Keratinocyte (primary cell): ENCODE data around the gene RFC4. TPM values are rescaled to one million over a fixed set of nuclear protein-coding genes. Genes with fewer than 3 reads are reported as not detected.
"Not testable (repeated sequence)": the region's sequence is repeated elsewhere in the genome, so short reads cannot be mapped to it uniquely, and the experiment has no call there.

Source experiments
- DNase-seq: peaks from one replicate; pipeline ENCODE4 v3.0.0-alpha.2; 2011; ENCODE audit warnings: low read depth, missing footprints, low spot score
- FAIRE-seq: peaks from 2 replicates; lab custom pipeline; 2011; peaks lifted over from hg19 to GRCh38; lab: Jason Lieb, UNC
- H2AFZ ChIP-seq: 2 replicates; pipeline ENCODE4 v1.6.0; 2012; ENCODE audit warnings: low read length, control low read depth, inconsistent platforms; ENCODE audit not compliant: control insufficient read depth
- H3K27ac ChIP-seq: 2 replicates; pipeline ENCODE4 v1.5.1; 2011; ENCODE audit warnings: low read length; ENCODE audit not compliant: control insufficient read depth, insufficient read depth
- H3K27me3 ChIP-seq: 3 replicates; pipeline ENCODE4 v1.6.0; 2011; ENCODE audit warnings: low read length; ENCODE audit not compliant: control insufficient read depth, insufficient read depth; ENCODE audit errors: extremely low read depth
- H3K36me3 ChIP-seq, 2 experiments: 2 replicates in 1 of 2; 3 replicates in 1 of 2; pipeline ENCODE4 v1.5.1; 2011; ENCODE audit warnings: low read length in 2 of 2, mild to moderate bottlenecking in 1 of 2; ENCODE audit not compliant: control insufficient read depth in 2 of 2, insufficient read depth in 2 of 2; ENCODE audit errors: extremely low read depth in 1 of 2
- H3K4me1 ChIP-seq: 3 replicates; pipeline ENCODE4 v1.5.1; 2011; ENCODE audit warnings: low read length; ENCODE audit not compliant: control insufficient read depth, insufficient read depth; ENCODE audit errors: extremely low read depth
- H3K4me2 ChIP-seq: 3 replicates; pipeline ENCODE4 v1.6.0; 2011; ENCODE audit warnings: low read depth, low read length; ENCODE audit not compliant: control insufficient read depth, insufficient read depth; ENCODE audit errors: extremely low read depth
- H3K4me3 ChIP-seq, 3 experiments: fragments of 200-600 bp in 1 of 3; sonication (generic) in 1 of 3; 2 replicates in 2 of 3; 3 replicates in 1 of 3; pipeline ENCODE4 v1.5.1; 2011 to 2016; ENCODE audit warnings: low read length in 3 of 3, mild to moderate bottlenecking in 3 of 3, control low read depth in 2 of 3, inconsistent platforms in 1 of 3, low read depth in 1 of 3, mixed read lengths in 1 of 3, mixed run types in 1 of 3, moderate library complexity in 1 of 3; ENCODE audit not compliant: control insufficient read depth in 2 of 3, insufficient read depth in 2 of 3; ENCODE audit errors: extremely low read depth in 1 of 3
- H3K79me2 ChIP-seq: 2 replicates; pipeline ENCODE4 v1.6.0; 2012; ENCODE audit warnings: low read length; ENCODE audit not compliant: control insufficient read depth, insufficient read depth
- H3K9ac ChIP-seq: 3 replicates; pipeline ENCODE4 v1.6.0; 2011; ENCODE audit warnings: low read length; ENCODE audit not compliant: control insufficient read depth, insufficient read depth; ENCODE audit errors: extremely low read depth
- H3K9me1 ChIP-seq: 3 replicates; pipeline ENCODE4 v1.6.0; 2011; ENCODE audit warnings: low read length; ENCODE audit not compliant: control insufficient read depth, insufficient read depth; ENCODE audit errors: extremely low read depth
- H3K9me3 ChIP-seq: 2 replicates; pipeline ENCODE4 v1.5.1; 2012; ENCODE audit warnings: low read depth, low read length; ENCODE audit not compliant: control insufficient read depth
- H4K20me1 ChIP-seq: 3 replicates; pipeline ENCODE4 v1.6.0; 2011; ENCODE audit warnings: low read length; ENCODE audit not compliant: control insufficient read depth, insufficient read depth; ENCODE audit errors: extremely low read depth
- EZH2 ChIP-seq: IDR thresholded peaks from one replicate; pipeline ENCODE4 v1.6.1; 2012; ENCODE audit warnings: inconsistent platforms, mild to moderate bottlenecking, low read length, moderate library complexity
- dilution Hi-C: fragments of 300-500 bp; cut with MboI; formaldehyde crosslinking; loops from one replicate; pipeline ENCODE4 v1.7.0; 2020; ENCODE audit warnings: low sequenced_read_pairs; ENCODE audit not compliant: extremely low pct_ligation_motif_present
- polyA plus RNA-seq, 5 experiments: library from polyadenylated mRNA; depleted of rRNA in 3 of 5; stranded (reverse) in 3 of 5; stranded (forward) in 1 of 5; unstranded in 1 of 5; fragments of >200 nt; gene quantifications; 1 replicate in 1 of 5; 2 replicates in 3 of 5; 3 replicates in 1 of 5; pipeline versions ENCODE4 v1.2.1 to v1.2.3, GENCODE V29; 2011 to 2012; ENCODE audit warnings: missing spikeins in 2 of 5, low read depth in 1 of 5, low replicate concordance in 1 of 5
- TF ChIP-seq, protein P1 (sequence below), 3 experiments: IDR thresholded peaks in 1 of 3; conservative IDR thresholded peaks in 1 of 3; optimal IDR thresholded peaks in 1 of 3; 2 replicates in 2 of 3; 3 replicates in 1 of 3; pipeline versions ENCODE3 to v1.5.1; 2011; ENCODE audit warnings: low read length in 3 of 3, mild to moderate bottlenecking in 3 of 3, moderate library complexity in 2 of 3, control low read depth in 1 of 3, inconsistent platforms in 1 of 3; ENCODE audit not compliant: insufficient read depth in 2 of 3; ENCODE audit errors: extremely low read depth in 1 of 3

Gene RFC4
- polyA plus RNA-seq, 1 donor (not counting 4 experiments of a cell fraction or from before 2014, with no cell fraction given): 22.8 TPM

DNA sequence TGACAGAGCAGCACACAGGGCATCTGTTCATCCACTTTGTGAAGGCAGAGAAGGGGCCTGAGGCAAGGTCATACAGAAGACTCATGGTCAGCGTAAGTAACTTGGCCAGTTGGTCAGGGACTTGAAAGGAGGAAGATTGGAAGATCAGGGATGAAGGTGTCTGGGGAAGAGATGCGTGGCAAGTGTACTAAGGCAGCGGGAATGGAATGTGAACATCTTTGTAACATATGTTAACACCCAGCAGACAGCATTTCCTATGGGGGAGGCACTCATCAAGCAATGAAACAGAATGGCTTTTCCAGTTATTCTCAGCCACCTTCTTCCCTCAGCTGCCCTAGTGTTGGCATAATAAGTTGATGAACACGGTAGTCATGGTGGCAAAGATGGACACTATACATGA is 7.8 kb upstream of the RFC4 start:
- H3K9ac ChIP-seq: no peak overlapping the region
- H3K4me1 ChIP-seq: peaks cover 4% of the 10 kb centered on the region
- TF ChIP-seq EZH2: no peak
- TF ChIP-seq, protein P1, sequence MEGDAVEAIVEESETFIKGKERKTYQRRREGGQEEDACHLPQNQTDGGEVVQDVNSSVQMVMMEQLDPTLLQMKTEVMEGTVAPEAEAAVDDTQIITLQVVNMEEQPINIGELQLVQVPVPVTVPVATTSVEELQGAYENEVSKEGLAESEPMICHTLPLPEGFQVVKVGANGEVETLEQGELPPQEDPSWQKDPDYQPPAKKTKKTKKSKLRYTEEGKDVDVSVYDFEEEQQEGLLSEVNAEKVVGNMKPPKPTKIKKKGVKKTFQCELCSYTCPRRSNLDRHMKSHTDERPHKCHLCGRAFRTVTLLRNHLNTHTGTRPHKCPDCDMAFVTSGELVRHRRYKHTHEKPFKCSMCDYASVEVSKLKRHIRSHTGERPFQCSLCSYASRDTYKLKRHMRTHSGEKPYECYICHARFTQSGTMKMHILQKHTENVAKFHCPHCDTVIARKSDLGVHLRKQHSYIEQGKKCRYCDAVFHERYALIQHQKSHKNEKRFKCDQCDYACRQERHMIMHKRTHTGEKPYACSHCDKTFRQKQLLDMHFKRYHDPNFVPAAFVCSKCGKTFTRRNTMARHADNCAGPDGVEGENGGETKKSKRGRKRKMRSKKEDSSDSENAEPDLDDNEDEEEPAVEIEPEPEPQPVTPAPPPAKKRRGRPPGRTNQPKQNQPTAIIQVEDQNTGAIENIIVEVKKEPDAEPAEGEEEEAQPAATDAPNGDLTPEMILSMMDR (optimal IDR thresholded peaks at IDR 0.05 in 1 of 3, IDR thresholded peaks at IDR 0.05 in 1 of 3, conservative IDR thresholded peaks at IDR 0.05 in 1 of 3; ENCODE audit: extremely low read depth in 1 of 3, insufficient read depth in 2 of 3, low read length in 3 of 3): no peak
- no peak overlapping the region for H3K4me2 ChIP-seq
- H3K27me3 ChIP-seq: no peaks in the 10 kb centered on the region
- no peaks in the 10 kb centered on the region for H3K9me3 ChIP-seq
- H3K79me2 ChIP-seq: no peaks in the 10 kb centered on the region
- dilution Hi-C loops: no loop called here
- H3K4me3 ChIP-seq: no peak overlapping the region
- DNase-seq (no peak), FAIRE-seq (no peak)
- H3K36me3 ChIP-seq: no peaks in the 10 kb centered on the region
- H2AFZ ChIP-seq: no peak overlapping the region
- no peaks in the 10 kb centered on the region for H4K20me1 ChIP-seq
- no peak overlapping the region for H3K27ac ChIP-seq
- no peaks in the 10 kb centered on the region for H3K9me1 ChIP-seq

DNA sequence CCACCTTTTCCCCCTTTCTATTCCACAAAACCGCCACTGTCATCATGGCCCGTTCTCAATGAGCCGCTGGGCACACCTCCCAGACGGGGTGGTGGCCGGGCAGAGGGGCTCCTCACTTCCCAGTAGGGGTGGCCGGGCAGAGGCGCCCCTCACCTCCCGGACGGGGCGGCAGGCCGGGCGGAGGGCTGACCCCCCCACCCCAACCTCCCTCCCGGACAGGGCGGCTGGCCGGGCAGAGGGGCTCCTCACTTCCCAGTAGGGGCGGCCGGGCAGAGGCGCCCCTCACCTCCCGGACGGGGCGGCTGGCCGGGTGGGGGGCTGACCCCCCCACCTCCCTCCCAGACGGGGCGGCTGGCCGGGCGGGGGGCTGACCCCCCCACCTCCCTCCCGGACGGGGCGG is 5.0 kb upstream of the RFC4 start:
- H3K9me1 ChIP-seq, H3K27ac ChIP-seq, FAIRE-seq, DNase-seq, H3K4me3 ChIP-seq, H3K4me2 ChIP-seq, H3K9me3 ChIP-seq, H3K79me2 ChIP-seq, dilution Hi-C loops, H2AFZ ChIP-seq, H4K20me1 ChIP-seq, H3K36me3 ChIP-seq, H3K27me3 ChIP-seq, H3K9ac ChIP-seq: not testable (repeated sequence)
- peaks cover 10% of the 10 kb centered on the region for H3K4me1 ChIP-seq

DNA sequence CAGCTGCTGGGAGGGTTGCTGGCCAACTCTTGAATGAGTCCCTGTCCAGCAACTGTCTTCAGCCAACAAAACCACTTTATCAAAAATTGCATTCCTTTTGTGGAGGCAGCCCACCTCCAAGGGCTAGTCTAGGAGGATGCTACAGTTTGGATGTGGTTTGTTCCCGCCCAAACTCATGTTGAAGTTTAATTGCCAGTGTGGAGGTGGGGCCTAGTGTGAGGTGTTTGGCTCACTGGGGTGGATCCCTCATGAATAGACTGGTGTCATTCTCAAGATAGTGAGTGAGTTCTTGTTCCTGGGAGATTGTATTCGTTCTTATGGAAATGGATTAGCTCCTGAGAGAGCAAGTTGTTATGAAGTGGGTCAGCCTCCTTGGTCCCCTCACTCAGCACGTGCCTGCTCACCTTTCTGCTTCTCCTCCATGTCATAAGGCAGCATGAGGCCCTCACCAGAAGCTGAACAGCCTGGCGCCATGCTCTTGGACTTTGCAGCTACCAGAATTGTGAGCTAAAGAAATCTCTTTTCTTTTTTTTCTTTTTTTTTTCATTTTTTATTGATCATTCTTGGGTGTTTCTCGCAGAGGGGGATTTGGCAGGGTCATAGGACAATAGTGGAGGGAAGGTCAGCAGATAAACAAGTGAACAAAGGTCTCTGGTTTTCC is 4.2 kb upstream of the RFC4 start:
- no peaks in the 10 kb centered on the region for H3K9me3 ChIP-seq
- H3K27ac ChIP-seq: no peak overlapping the region
- TF ChIP-seq, protein P1 (optimal IDR thresholded peaks at IDR 0.05 in 1 of 3, IDR thresholded peaks at IDR 0.05 in 1 of 3, conservative IDR thresholded peaks at IDR 0.05 in 1 of 3; ENCODE audit: extremely low read depth in 1 of 3, insufficient read depth in 2 of 3, low read length in 3 of 3): no peak
- no peak for TF ChIP-seq EZH2
- H3K4me1 ChIP-seq: peaks cover 9% of the 10 kb centered on the region
- FAIRE-seq: no peak
- H3K4me2 ChIP-seq: no peak overlapping the region
- no peak overlapping the region for H3K4me3 ChIP-seq
- dilution Hi-C loops: no loop called here
- H3K79me2 ChIP-seq: peaks cover 9% of the 10 kb centered on the region
- no peaks in the 10 kb centered on the region for H3K27me3 ChIP-seq
- H3K9ac ChIP-seq: no peak overlapping the region
- H2AFZ ChIP-seq: no peak overlapping the region
- H4K20me1 ChIP-seq: no peaks in the 10 kb centered on the region
- no peaks in the 10 kb centered on the region for H3K9me1 ChIP-seq
- no peak for DNase-seq
- H3K36me3 ChIP-seq: no peaks in the 10 kb centered on the region
